Ishikawa (cell line): ENCODE results near the gene TJP1.

Experiments used
- CEBPB ChIP-seq: IDR thresholded peaks from 2 replicates; pipeline ENCODE4 v1.6.1; 2012
- CREB1 ChIP-seq: IDR thresholded peaks from 2 replicates; pipeline ENCODE4 v1.6.1; 2012; ENCODE audit warnings: low read depth
- EGR1 ChIP-seq: IDR thresholded peaks from 2 replicates; pipeline ENCODE4 v1.6.1; 2012
- EP300 ChIP-seq: IDR thresholded peaks from 2 replicates; pipeline ENCODE4 v1.6.1; 2012; ENCODE audit warnings: borderline replicate concordance
- FOXM1 ChIP-seq: IDR thresholded peaks from 2 replicates; pipeline ENCODE4 v1.6.1; 2012; ENCODE audit warnings: low read depth, borderline replicate concordance
- MAX ChIP-seq: IDR thresholded peaks from 2 replicates; pipeline ENCODE4 v1.6.1; 2012
- NFIC ChIP-seq: IDR thresholded peaks from 2 replicates; pipeline ENCODE4 v1.6.1; 2012
- RAD21 ChIP-seq: IDR thresholded peaks from 2 replicates; pipeline ENCODE4 v1.6.1; 2012; ENCODE audit warnings: low read depth
- TAF1 ChIP-seq: IDR thresholded peaks from 2 replicates; pipeline ENCODE4 v1.6.1; 2012; ENCODE audit warnings: low read depth, mild to moderate bottlenecking
- TCF12 ChIP-seq: IDR thresholded peaks from 2 replicates; pipeline ENCODE4 v1.6.1; 2012; ENCODE audit warnings: low read depth
- TEAD4 ChIP-seq: IDR thresholded peaks from 2 replicates; pipeline ENCODE4 v1.6.1; 2012
- YY1 ChIP-seq: IDR thresholded peaks from 2 replicates; pipeline ENCODE4 v1.6.1; 2012; ENCODE audit warnings: low read depth
- ZBTB7A ChIP-seq: IDR thresholded peaks from 2 replicates; pipeline ENCODE4 v1.6.1; 2012; ENCODE audit warnings: low read depth
- TF ChIP-seq, protein P1 (sequence below): IDR thresholded peaks from 2 replicates; pipeline ENCODE4 v1.6.1; 2012; ENCODE audit warnings: low read depth, mild to moderate bottlenecking
- TF ChIP-seq, protein P2 (sequence below): IDR thresholded peaks from 2 replicates; pipeline ENCODE4 v1.6.1; 2012

The TJP1 gene

DNA sequence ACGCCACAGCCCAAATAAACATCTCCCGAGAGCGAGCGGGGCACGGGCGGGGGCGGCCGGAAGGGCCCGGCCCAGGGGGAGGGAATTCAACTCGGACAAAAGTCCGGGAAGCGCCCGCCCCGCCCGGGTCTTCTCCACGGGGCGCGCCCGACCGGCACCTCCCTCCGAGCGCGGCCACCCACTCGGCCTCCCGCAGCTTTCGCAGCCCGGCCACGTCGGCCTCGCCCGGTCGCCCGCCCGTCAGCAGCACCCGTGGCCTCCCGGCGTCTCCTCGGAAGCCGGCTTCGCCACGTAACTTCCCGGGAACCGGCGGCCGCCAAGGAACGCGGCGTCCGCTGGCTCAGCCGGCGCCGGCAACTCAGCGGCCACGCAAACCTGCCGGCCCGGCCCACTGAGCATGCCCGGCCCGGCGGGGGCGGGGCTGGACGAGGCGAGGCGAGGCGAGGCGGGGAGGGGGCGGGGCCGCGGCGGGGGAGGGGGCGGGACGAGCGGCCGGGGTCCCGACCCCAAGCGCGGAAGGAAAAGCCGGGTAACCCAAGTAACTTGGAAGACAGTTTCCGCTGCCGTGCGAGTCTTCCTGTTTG lies at the start of gene TJP1:
TSS of gene TJP1 (minus strand) at position 369 of the 584 bp plus-strand sequence. CDS start 440 bp downstream, outside the sequence.
- TF ChIP-seq FOXM1 (no peak), TEAD4 (no peak), NFIC (no peak), CREB1 (no peak), YY1 (no peak), RAD21 (no peak), MAX (no peak), TAF1 (peak; percentile 59; the same call in 1 of the 2 replicates), CEBPB (no peak), TCF12 (no peak), ZBTB7A (peak; percentile 82; the same call in 1 of the 2 replicates), EP300 (no peak)
- TF ChIP-seq, protein P1, sequence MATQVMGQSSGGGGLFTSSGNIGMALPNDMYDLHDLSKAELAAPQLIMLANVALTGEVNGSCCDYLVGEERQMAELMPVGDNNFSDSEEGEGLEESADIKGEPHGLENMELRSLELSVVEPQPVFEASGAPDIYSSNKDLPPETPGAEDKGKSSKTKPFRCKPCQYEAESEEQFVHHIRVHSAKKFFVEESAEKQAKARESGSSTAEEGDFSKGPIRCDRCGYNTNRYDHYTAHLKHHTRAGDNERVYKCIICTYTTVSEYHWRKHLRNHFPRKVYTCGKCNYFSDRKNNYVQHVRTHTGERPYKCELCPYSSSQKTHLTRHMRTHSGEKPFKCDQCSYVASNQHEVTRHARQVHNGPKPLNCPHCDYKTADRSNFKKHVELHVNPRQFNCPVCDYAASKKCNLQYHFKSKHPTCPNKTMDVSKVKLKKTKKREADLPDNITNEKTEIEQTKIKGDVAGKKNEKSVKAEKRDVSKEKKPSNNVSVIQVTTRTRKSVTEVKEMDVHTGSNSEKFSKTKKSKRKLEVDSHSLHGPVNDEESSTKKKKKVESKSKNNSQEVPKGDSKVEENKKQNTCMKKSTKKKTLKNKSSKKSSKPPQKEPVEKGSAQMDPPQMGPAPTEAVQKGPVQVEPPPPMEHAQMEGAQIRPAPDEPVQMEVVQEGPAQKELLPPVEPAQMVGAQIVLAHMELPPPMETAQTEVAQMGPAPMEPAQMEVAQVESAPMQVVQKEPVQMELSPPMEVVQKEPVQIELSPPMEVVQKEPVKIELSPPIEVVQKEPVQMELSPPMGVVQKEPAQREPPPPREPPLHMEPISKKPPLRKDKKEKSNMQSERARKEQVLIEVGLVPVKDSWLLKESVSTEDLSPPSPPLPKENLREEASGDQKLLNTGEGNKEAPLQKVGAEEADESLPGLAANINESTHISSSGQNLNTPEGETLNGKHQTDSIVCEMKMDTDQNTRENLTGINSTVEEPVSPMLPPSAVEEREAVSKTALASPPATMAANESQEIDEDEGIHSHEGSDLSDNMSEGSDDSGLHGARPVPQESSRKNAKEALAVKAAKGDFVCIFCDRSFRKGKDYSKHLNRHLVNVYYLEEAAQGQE = no peak
- TF ChIP-seq, protein P2, sequence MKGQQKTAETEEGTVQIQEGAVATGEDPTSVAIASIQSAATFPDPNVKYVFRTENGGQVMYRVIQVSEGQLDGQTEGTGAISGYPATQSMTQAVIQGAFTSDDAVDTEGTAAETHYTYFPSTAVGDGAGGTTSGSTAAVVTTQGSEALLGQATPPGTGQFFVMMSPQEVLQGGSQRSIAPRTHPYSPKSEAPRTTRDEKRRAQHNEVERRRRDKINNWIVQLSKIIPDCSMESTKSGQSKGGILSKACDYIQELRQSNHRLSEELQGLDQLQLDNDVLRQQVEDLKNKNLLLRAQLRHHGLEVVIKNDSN = no peak

DNA sequence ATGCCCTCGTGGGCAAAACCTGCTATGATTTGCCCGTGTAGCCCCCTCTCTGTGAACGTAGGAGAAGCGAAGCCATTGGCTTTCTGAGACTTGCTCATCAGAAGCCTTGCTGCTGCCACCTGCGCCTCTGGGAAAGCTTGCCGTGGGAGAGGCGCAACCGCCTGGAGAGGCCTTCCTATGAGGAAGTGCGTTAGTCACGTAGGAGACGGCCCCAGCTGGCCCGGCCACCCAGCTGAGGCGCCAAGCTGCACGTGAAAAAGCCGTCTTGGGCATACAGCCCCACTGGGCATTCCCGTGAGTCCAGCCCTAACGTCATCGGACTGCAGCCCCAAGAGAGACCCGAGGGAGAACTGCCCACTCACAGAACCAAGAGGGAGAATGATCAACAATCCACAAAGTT lies 49.1 kb upstream of the TJP1 start:
- no peak for TF ChIP-seq EGR1
- no peak for TF ChIP-seq CREB1
- no peak for TF ChIP-seq NFIC
- TF ChIP-seq RAD21 = no peak
- no peak for TF ChIP-seq MAX
- TF ChIP-seq TEAD4 = no peak
- TF ChIP-seq, protein P2 = no peak
- no peak for TF ChIP-seq CEBPB
- TF ChIP-seq ZBTB7A = no peak
- no peak for TF ChIP-seq YY1
- TF ChIP-seq FOXM1 = no peak
- TF ChIP-seq TCF12 = no peak

- TF ChIP-seq TCF12 (no peak), RAD21 (no peak), CEBPB (no peak), EP300 (no peak), CREB1 (no peak), FOXM1 (no peak), MAX (no peak), ZBTB7A (no peak), TEAD4 (no peak), YY1 (no peak), EGR1 (no peak), TAF1 (no peak), NFIC (no peak)
- TF ChIP-seq, protein P2 = no peak
- TF ChIP-seq, protein P1 = no peak
These were observed 48.4 kb upstream of the TJP1 start for GRCh38 chr15:29870495-29871151.

- TF ChIP-seq TEAD4 = no peak
- TF ChIP-seq NFIC = no peak
- no peak for TF ChIP-seq TAF1
- no peak for TF ChIP-seq MAX
- TF ChIP-seq RAD21 = no peak
- TF ChIP-seq TCF12 = no peak
- TF ChIP-seq, protein P1 = no peak
- no peak for TF ChIP-seq CREB1
These were observed 45.2 kb upstream of the TJP1 start for GRCh38 chr15:29867241-29868000.
